A549 (cell line): ENCODE results near the gene TRIP6.

Experiments used
- CTCF ChIP-seq: fragments of >200 bp; sonication (Bioruptor Twin); formaldehyde crosslinking; IDR thresholded peaks from 3 replicates; pipeline ENCODE4 v1.5.1; 2016
- ELK1 ChIP-seq: fragments of 150-350 bp; IDR thresholded peaks from 2 replicates; pipeline ENCODE4 v1.6.1; 2014; ENCODE audit warnings: low read depth, mild to moderate bottlenecking, low read length
- MAZ ChIP-seq: fragments of 150-350 bp; IDR thresholded peaks from 2 replicates; pipeline ENCODE4 v1.6.1; 2014; ENCODE audit warnings: antibody characterized with exemption, low read depth, low read length, borderline replicate concordance
- PHF8 ChIP-seq: fragments of 200-600 bp; sonication (generic); IDR thresholded peaks from 2 replicates; pipeline ENCODE4 v1.6.1; 2016; ENCODE audit warnings: low read depth, mild to moderate bottlenecking, antibody characterized with exemption, moderate library complexity, borderline replicate concordance
- ZSCAN20 ChIP-seq: fragments of 250-450 bp; sonication (Bioruptor Pico); IDR thresholded peaks from 2 replicates; pipeline ENCODE4 v1.8.0; 2022; ENCODE audit warnings: mild to moderate bottlenecking, moderate library complexity

- TF ChIP-seq CTCF, result no peak
- TF ChIP-seq ZSCAN20 (CRISPR knock-in tag), result no peak
- TF ChIP-seq MAZ, result no peak
- no peak for TF ChIP-seq ELK1
- no peak for TF ChIP-seq PHF8
These were observed 19.2 kb downstream of the TRIP6 start for GRCh38 chr7:100886142-100886935.
